ENCODE results near the gene TGM1.
"Not testable (repeated sequence)": the region's sequence is repeated elsewhere in the genome, so short reads cannot be mapped to it uniquely, and the experiment has no call there.

The TGM1 gene

DNA sequence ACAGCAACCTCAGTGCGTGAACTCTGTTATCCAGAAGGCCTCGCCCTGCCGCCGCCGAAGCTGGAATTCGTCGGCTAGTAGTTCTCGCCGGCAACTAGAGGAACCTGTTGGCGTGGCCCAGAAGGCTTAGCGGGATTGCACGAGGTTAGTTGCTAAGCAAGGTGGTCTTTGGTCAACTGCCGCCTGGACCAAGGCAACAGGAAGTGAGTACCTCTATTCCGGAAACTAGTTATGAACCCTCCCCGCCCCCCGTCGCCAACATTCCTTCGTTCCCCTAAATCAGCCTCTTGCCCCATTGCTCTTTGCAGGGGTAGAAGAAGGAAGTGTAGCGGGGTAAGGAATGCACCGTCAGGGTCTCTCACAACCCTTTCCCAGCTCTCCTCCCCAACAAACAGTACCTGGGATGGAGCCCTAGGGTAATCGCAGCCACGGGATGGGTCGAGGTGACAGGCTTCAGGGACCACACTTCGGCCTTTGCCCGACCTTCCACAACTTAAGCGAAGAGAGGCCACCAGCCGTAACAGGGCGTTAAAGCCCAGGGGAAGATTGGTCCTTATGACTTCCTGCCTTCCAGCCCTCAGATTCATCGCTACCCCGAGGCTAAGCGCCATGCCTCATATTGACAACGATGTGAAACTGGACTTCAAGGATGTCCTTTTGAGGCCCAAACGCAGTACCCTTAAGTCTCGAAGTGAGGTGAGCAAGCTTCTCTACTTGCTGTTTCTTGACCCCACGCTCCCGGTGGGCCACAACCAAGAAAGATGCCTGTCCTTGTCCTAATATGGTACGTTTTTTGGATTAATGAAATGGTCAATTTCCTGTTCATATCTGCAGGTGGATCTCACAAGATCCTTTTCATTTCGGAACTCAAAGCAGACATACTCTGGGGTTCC is 30.1 kb downstream of the TGM1 start, which contains the start of gene GMPR2:
TSS of gene GMPR2 (plus strand) at position 285 of the 893 bp plus-strand sequence. CDS start at position 610, 325 bp downstream.
- ATAC-seq (ENCODE audit: low read depth) (peak; percentile 43), DNase-seq (ENCODE audit: low spot score in 2 of 2) (no peak)
- Mint-ChIP-seq H3K9me3 (no peaks in the 10 kb centered on the region), H3K27ac (peak within 1 kb of the TSS; percentile 85), H3K27me3 (no peaks in the 10 kb centered on the region), H3K4me3 (peak within 1 kb of the TSS; percentile 93), H3K36me3 (peaks cover 23% of the 10 kb centered on the region), H3K4me1 (peaks cover 28% of the 10 kb centered on the region)

DNA sequence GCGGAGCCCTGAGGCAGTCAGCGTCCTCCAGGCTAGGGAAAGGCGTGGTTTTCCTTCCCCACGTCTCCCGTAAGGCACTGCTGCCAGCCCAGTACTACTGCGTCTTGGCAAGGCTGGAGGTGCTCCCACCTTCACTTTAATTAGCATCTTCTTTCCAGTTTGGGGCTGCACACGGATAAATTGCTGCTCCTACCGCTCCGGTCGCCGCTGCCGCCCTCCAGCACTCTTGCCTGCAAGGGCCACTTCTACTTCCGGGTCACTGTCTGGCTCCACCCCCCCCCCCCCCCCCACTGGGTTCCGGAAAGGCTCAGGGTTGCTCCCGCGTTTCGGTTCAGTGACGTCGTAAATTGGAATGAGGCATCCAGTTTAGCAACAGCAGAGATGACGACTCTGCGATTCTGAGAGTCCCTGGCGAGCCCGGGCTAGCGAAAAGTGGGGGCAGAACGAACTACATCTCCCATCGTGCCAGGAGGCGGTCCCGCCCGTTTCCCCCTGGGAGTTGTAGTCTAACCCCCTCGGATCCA is 30.8 kb downstream of the TGM1 start, which contains the start of gene NEDD8:
TSS of gene NEDD8 (minus strand) at position 247 of the 524 bp plus-strand sequence. CDS start at position 147, 100 bp downstream.
- H3K4me3 Mint-ChIP-seq = peak within 1 kb of the TSS; percentile 93
- H3K27ac Mint-ChIP-seq = peak within 1 kb of the TSS; percentile 85
- DNase-seq (ENCODE audit: low spot score in 2 of 2) = peak; percentile 84 to 85
- peaks cover 27% of the 10 kb centered on the region for H3K4me1 Mint-ChIP-seq
- peak; percentile 83 for ATAC-seq (ENCODE audit: low read depth)
- peaks cover 22% of the 10 kb centered on the region for H3K36me3 Mint-ChIP-seq
- no peaks in the 10 kb centered on the region for H3K27me3 Mint-ChIP-seq
- no peaks in the 10 kb centered on the region for H3K9me3 Mint-ChIP-seq

DNA sequence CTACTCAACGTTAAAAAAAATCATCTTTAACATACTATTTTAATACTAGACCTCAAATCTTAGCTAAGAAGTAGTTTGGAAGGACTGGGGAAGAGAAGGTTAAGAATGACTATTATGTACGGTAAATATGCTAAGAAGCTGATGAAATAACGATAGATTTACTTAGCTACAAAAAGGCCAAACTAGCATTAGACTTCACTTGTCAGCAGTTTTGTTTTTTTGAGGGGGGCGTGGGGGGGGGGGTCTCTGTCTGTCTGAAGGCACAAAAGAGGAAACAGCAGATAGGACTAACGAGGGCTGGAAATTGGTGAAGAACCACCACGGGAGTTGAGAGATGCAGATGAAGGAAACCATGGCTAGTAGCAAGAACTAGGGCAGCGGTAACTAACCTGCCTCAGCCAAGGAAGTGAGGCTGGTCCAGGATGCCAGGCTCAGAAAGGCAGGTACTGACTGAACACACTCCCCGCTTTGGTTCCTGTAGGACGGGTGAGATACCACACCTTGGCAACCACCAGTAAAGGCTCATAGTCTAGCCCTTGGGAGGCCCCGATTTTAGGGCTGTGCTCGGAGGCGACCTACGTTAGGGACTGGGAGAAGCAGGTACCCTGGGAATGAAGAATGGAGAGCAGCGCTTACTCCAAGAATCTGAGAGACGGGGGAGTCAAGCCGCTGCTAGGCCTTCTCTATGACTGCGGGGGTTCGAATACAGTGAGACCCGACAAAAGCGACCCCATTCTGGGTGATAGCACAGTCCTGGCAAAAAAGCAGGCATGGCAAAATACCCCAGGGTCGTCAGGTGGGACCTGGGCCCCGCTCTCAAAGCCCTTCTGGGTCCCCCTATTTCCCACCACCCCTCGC is 31.5 kb downstream of the TGM1 start:
- Mint-ChIP-seq H3K27ac (peak overlapping the region; percentile 85), H3K4me3 (peak overlapping the region; percentile 93), H3K27me3 (no peaks in the 10 kb centered on the region), H3K4me1 (peaks cover 24% of the 10 kb centered on the region), H3K9me3 (no peaks in the 10 kb centered on the region), H3K36me3 (peaks cover 17% of the 10 kb centered on the region)
- DNase-seq (ENCODE audit: low spot score in 2 of 2) = no peak
- ATAC-seq (ENCODE audit: low read depth) = no peak

DNA sequence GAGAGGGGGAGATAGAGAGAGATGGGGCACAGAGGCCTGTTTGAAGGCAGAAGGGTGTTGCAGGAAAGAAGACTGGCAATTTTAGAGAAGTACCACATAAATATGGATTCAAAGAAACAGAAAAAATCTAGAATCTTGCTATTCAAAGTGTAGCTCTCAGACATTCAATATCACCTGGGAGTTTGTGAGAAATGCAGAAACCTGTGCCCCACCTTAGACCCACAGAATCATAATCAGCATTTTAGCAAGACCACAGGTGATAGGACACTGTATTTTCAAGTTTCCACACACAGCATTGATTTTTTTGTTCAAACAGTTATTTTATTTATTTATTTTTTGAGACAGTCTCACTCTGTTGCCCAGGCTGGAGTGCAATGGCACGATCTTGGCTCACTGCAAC is 34.1 kb downstream of the TGM1 start:
- no peak overlapping the region for H3K4me3 Mint-ChIP-seq
- peaks cover 7% of the 10 kb centered on the region for H3K36me3 Mint-ChIP-seq
- no peak for ATAC-seq (ENCODE audit: low read depth)
- no peaks in the 10 kb centered on the region for H3K27me3 Mint-ChIP-seq
- no peak overlapping the region for H3K27ac Mint-ChIP-seq
- peaks cover 17% of the 10 kb centered on the region for H3K4me1 Mint-ChIP-seq
- no peaks in the 10 kb centered on the region for H3K9me3 Mint-ChIP-seq
- no peak for DNase-seq (ENCODE audit: low spot score in 2 of 2)

DNA sequence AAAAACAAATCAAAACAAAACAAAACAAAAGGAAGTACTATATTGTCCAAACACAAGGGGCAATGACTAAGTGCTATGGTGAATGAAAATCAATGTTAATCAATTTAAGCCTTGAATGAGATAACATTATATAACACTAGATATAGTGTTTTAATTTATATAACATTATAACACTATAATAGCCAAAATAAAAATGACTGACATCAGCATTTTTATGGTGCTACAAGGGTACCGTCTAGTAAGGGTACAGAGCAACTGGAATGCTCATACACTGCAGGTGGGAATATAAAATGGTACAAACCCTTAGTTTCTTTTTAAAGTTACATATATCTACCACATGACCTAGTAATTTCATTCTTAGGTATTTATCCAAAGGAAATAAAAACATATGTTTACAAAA is 36.5 kb downstream of the TGM1 start:
- no peak overlapping the region for H3K27ac Mint-ChIP-seq
- peaks cover 7% of the 10 kb centered on the region for H3K36me3 Mint-ChIP-seq
- no peak for ATAC-seq (ENCODE audit: low read depth)
- no peak for DNase-seq (ENCODE audit: low spot score in 2 of 2)
- peaks cover 15% of the 10 kb centered on the region for H3K4me1 Mint-ChIP-seq
- H3K27me3 Mint-ChIP-seq = no peaks in the 10 kb centered on the region
- no peaks in the 10 kb centered on the region for H3K9me3 Mint-ChIP-seq
- H3K4me3 Mint-ChIP-seq = no peak overlapping the region

DNA sequence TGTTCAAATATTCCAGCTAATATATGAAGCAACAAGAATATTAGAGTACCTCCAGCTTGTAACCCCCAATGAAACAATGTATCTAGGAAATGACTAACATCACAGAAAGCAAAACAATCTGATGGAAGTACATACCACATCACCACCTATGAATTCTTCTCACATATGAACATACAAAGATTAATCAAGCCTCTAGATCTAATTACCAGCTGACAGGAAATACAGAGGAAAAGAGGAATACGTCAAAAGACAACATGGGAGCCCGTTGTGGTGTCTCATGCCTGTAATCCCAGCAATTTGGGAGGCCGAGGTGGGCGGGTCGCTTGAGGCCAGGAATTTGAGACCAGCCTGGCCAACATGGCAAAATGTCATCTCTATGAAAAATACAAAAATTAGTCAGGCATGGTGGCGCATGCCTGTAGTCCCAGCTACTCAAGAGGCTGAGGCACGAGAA is 38.3 kb downstream of the TGM1 start:
- ATAC-seq (ENCODE audit: low read depth) (no peak), DNase-seq (ENCODE audit: low spot score in 2 of 2) (no peak)
- Mint-ChIP-seq H3K4me1 (peaks cover 12% of the 10 kb centered on the region), H3K36me3 (peaks cover 8% of the 10 kb centered on the region), H3K9me3 (no peaks in the 10 kb centered on the region), H3K27ac (no peak overlapping the region), H3K4me3 (no peak overlapping the region), H3K27me3 (no peaks in the 10 kb centered on the region)

DNA sequence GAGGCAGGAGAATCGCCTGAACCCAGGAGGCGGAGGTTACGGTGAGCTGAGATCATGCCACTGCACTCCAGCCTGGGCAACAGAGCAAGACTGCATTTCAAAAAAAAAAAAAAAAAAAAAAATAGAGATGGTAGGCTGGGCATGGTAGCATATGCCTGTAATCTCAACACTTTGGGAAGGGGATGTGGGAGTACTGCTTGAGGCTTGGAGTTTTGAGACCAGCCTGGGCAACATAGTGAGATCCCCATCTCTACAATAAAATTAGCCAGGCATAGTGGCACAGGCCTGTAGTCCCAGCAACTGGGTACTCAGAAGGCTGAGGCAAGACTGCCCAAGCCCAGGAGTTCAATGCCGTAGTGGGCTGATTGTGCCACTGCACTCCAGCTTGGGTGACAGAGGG is 40.0 kb downstream of the TGM1 start:
- not testable (repeated sequence) for H3K4me3 Mint-ChIP-seq; H3K9me3 Mint-ChIP-seq; H3K27me3 Mint-ChIP-seq; H3K27ac Mint-ChIP-seq; ATAC-seq (ENCODE audit: low read depth); DNase-seq (ENCODE audit: low spot score in 2 of 2)
- H3K36me3 Mint-ChIP-seq = peaks cover 12% of the 10 kb centered on the region
- H3K4me1 Mint-ChIP-seq = peaks cover 13% of the 10 kb centered on the region

DNA sequence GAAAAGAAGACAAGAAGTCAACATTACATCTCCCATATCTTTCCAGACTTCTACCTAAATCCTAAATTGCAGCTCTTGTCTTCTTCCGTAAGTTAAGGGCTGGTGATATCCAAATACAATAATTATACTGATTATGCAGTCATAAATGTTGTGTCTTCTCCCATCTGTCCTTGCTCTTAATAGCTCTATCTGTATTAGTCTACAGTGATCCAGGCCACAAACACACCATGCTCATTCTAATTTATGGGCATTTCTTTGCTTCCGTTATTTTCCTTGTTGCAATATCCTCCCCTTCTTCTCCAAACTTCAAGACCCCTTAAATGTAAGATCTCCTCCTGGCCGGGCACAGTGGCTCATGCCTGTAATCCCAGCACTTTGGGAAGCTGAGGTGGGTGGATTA is 43.5 kb downstream of the TGM1 start:
- Mint-ChIP-seq H3K27me3 (no peaks in the 10 kb centered on the region), H3K4me1 (peaks cover 14% of the 10 kb centered on the region), H3K4me3 (no peak overlapping the region), H3K27ac (no peak overlapping the region), H3K36me3 (peaks cover 6% of the 10 kb centered on the region), H3K9me3 (no peaks in the 10 kb centered on the region)
- DNase-seq (ENCODE audit: low spot score in 2 of 2) (no peak), ATAC-seq (ENCODE audit: low read depth) (no peak)

DNA sequence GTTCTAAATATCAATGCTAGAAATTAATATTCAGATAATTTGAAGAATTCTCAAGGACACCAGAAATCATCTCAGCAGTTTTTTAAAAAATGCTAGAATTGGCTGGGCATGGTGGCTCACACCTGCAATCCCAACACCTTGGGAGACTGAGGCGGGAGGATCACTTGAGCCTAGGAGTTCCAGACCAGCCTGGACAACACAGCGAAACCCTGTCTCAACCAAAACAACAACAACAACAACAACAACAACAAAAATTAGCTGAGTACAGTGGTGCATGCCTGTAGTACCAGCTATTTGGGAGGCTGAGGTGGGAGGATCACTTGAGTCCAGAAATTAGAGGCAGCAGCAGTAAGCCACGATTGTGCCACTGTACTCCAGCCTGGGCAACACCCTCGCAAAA is 43.9 kb downstream of the TGM1 start:
- no peaks in the 10 kb centered on the region for H3K9me3 Mint-ChIP-seq
- ATAC-seq (ENCODE audit: low read depth) (no peak), DNase-seq (ENCODE audit: low spot score in 2 of 2) (no peak)
- peaks cover 6% of the 10 kb centered on the region for H3K36me3 Mint-ChIP-seq
- H3K4me1 Mint-ChIP-seq = peaks cover 16% of the 10 kb centered on the region
- no peak overlapping the region for H3K27ac Mint-ChIP-seq
- H3K4me3 Mint-ChIP-seq = no peak overlapping the region
- no peaks in the 10 kb centered on the region for H3K27me3 Mint-ChIP-seq

DNA sequence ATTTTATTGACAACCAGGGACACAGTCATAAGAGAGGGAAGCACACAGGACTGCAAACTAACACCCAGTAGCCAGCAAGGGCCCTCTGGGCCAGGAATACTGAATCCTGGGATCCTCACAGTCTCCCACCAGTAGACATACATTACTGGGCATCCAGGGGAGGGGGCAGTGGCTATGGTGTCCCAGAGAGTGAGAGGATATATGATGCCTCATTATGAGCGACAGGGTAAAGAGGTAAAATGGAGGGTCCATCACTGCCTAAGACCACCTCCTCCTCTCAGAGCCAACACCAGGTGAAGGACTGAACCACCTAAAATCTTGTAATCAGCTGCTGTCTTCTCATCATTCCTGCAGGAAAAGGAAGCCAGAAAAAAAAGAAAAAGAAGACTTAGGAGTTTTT is 46.1 kb downstream of the TGM1 start:
- peaks cover 26% of the 10 kb centered on the region for H3K4me1 Mint-ChIP-seq
- ATAC-seq (ENCODE audit: low read depth); H3K27me3 Mint-ChIP-seq; H3K36me3 Mint-ChIP-seq; H3K9me3 Mint-ChIP-seq; H3K27ac Mint-ChIP-seq; H3K4me3 Mint-ChIP-seq; DNase-seq (ENCODE audit: low spot score in 2 of 2): not testable (repeated sequence)

DNA sequence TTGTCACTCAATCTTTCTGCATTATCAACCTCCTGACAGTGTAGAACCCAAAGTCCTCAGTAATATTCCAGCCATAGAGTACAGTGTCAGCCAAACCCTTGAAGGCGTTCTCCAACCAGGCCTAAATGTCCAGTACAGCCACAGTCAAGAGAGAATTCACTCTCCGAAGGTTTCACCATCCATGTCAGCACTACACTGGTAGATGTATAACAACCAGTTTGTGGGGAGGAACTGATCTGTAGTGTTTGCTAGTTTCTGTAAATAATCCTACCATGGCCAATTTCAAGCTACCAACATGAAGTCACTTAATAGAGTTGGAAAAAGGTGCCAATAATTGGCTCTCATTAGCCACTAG is 46.7 kb downstream of the TGM1 start:
- Mint-ChIP-seq H3K27me3 (no peaks in the 10 kb centered on the region), H3K4me3 (peak overlapping the region; percentile 95), H3K4me1 (peaks cover 30% of the 10 kb centered on the region), H3K36me3 (peaks cover 9% of the 10 kb centered on the region), H3K27ac (peak overlapping the region; percentile 92), H3K9me3 (no peaks in the 10 kb centered on the region)
- ATAC-seq (ENCODE audit: low read depth) (no peak), DNase-seq (ENCODE audit: low spot score in 2 of 2) (no peak)

DNA sequence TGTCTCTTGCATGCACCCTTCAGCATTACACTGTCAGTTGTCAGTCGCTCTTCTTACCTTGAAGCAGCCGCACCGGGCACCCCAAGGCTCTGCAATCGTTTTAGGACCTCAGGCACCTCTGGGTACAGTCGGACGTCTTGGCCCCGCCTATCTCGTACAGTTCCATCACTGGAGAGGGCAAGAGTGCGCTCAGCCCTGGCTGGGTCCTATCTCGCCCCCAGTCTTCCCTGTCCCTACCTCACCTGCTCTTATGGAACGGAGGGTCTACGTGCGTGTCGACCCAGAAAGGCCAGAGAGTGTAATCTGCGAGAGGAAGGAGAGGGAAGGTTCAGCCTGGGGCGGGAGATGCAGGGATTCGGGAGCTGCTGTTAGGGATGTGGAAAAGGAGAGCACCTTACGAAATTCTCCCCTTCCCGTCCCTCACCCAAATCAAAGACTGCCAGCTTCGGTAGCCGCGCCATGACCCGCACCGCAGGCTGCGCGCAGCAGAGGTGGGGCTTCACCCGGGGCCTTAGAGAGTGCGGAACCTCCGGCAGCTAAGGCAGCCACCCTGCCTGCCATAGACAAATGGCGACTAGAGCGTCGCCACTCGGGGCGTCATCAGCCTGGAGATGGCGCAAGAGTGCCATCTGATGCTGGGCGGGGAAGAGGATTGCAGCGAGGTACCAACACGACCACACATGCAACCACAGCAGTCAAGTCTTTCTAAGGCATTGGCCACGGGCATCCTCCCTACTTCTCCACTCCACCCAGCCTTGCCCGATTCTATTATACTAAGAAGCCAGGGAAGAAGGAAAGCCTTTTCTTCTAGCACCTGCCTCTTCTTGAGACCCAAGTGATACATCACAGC is 47.3 kb downstream of the TGM1 start, which contains the start of gene MDP1:
TSS of gene MDP1 (minus strand) at position 572 of the 850 bp plus-strand sequence. CDS start at position 461, 111 bp downstream.
- Mint-ChIP-seq H3K27me3 (no peaks in the 10 kb centered on the region), H3K36me3 (peaks cover 10% of the 10 kb centered on the region), H3K27ac (peak within 1 kb of the TSS; percentile 92), H3K4me3 (peak within 1 kb of the TSS; percentile 95), H3K4me1 (peaks cover 31% of the 10 kb centered on the region), H3K9me3 (no peaks in the 10 kb centered on the region)
- peak; percentile 79 to 81 for DNase-seq (ENCODE audit: low spot score in 2 of 2)
- peak; percentile 70 for ATAC-seq (ENCODE audit: low read depth)

Data from memory B cell (primary cell).